ENCODE results near the gene SMC4. TPM values are rescaled to one million over a fixed set of nuclear protein-coding genes. Genes with fewer than 3 reads are reported as not detected.
A peak's percentile ranks its signal among the peaks of the same experiment; 100 is the strongest.

Gene SMC4
- total RNA-seq, 1 donor from 2014 or later: 83.2 TPM

- no peak for TF ChIP-seq CTCF (IDR thresholded peaks at IDR 0.05; ENCODE audit: unreplicated experiment)
- no peaks in the 10 kb centered on the region for H3K9me3 Mint-ChIP-seq (ENCODE audit: low read depth)
- H3K27me3 Mint-ChIP-seq: no peaks in the 10 kb centered on the region
- no peaks in the 10 kb centered on the region for H3K36me3 Mint-ChIP-seq (ENCODE audit: insufficient read depth)
- H3K4me1 Mint-ChIP-seq (ENCODE audit: low read depth): peaks cover 8% of the 10 kb centered on the region
- H3K27ac Mint-ChIP-seq: no peak overlapping the region
- no peak for DNase-seq (ENCODE audit: low spot score, unreplicated experiment)
- no peak overlapping the region for H3K4me3 Mint-ChIP-seq (ENCODE audit: low read depth)
These were observed 4.2 kb upstream of the SMC4 start for GRCh38 chr3:160395297-160395696.

GRCh38 chr3:160398820-160399124, 678 bp upstream of the SMC4 start:
- TF ChIP-seq CTCF (IDR thresholded peaks at IDR 0.05; ENCODE audit: unreplicated experiment): no peak
- Mint-ChIP-seq H3K36me3 (ENCODE audit: insufficient read depth) (no peaks in the 10 kb centered on the region), H3K9me3 (ENCODE audit: low read depth) (no peaks in the 10 kb centered on the region), H3K4me3 (ENCODE audit: low read depth) (peak overlapping the region; percentile 96), H3K27me3 (no peaks in the 10 kb centered on the region), H3K4me1 (ENCODE audit: low read depth) (peaks cover 34% of the 10 kb centered on the region), H3K27ac (peak overlapping the region; percentile 100)
- no peak for DNase-seq (ENCODE audit: low spot score, unreplicated experiment)

GRCh38 chr3:160400030-160400701, 716 bp downstream of the SMC4 start:
- Mint-ChIP-seq H3K27ac (peak overlapping the region; percentile 100), H3K27me3 (no peaks in the 10 kb centered on the region), H3K4me3 (ENCODE audit: low read depth) (peak overlapping the region; percentile 96), H3K36me3 (ENCODE audit: insufficient read depth) (peaks cover 2% of the 10 kb centered on the region), H3K4me1 (ENCODE audit: low read depth) (peaks cover 40% of the 10 kb centered on the region), H3K9me3 (ENCODE audit: low read depth) (no peaks in the 10 kb centered on the region)
- TF ChIP-seq CTCF (IDR thresholded peaks at IDR 0.05; ENCODE audit: unreplicated experiment): no peak
- peak; percentile 30 for DNase-seq (ENCODE audit: low spot score, unreplicated experiment)

- peak; percentile 32 for DNase-seq (ENCODE audit: low spot score, unreplicated experiment)
- H3K27ac Mint-ChIP-seq: peak overlapping the region; percentile 90
- TF ChIP-seq CTCF (IDR thresholded peaks at IDR 0.05; ENCODE audit: unreplicated experiment): peak; percentile 13
- no peaks in the 10 kb centered on the region for H3K9me3 Mint-ChIP-seq (ENCODE audit: low read depth)
- H3K4me1 Mint-ChIP-seq (ENCODE audit: low read depth): peaks cover 40% of the 10 kb centered on the region
- peaks cover 2% of the 10 kb centered on the region for H3K36me3 Mint-ChIP-seq (ENCODE audit: insufficient read depth)
- H3K4me3 Mint-ChIP-seq (ENCODE audit: low read depth): peak overlapping the region; percentile 96
- H3K27me3 Mint-ChIP-seq: no peaks in the 10 kb centered on the region
These were observed 1.3 kb downstream of the SMC4 start for GRCh38 chr3:160400702-160401150.

GRCh38 chr3:160401291-160402095, 2.0 kb downstream of the SMC4 start:
- peaks cover 2% of the 10 kb centered on the region for H3K36me3 Mint-ChIP-seq (ENCODE audit: insufficient read depth)
- H3K27ac Mint-ChIP-seq: peak overlapping the region; percentile 90
- peak overlapping the region; percentile 96 for H3K4me3 Mint-ChIP-seq (ENCODE audit: low read depth)
- DNase-seq (ENCODE audit: low spot score, unreplicated experiment): no peak
- H3K27me3 Mint-ChIP-seq: no peaks in the 10 kb centered on the region
- H3K9me3 Mint-ChIP-seq (ENCODE audit: low read depth): no peaks in the 10 kb centered on the region
- TF ChIP-seq CTCF (IDR thresholded peaks at IDR 0.05; ENCODE audit: unreplicated experiment): no peak
- peaks cover 40% of the 10 kb centered on the region for H3K4me1 Mint-ChIP-seq (ENCODE audit: low read depth)
